Measurements from ENCODE around the gene ANXA1. TPM values are rescaled to one million over a fixed set of nuclear protein-coding genes. Genes with fewer than 3 reads are reported as not detected.

The ANXA1 gene
- polyA plus RNA-seq, 4 donors = 21.7 to 36.6 (median 27.2) TPM

DNA sequence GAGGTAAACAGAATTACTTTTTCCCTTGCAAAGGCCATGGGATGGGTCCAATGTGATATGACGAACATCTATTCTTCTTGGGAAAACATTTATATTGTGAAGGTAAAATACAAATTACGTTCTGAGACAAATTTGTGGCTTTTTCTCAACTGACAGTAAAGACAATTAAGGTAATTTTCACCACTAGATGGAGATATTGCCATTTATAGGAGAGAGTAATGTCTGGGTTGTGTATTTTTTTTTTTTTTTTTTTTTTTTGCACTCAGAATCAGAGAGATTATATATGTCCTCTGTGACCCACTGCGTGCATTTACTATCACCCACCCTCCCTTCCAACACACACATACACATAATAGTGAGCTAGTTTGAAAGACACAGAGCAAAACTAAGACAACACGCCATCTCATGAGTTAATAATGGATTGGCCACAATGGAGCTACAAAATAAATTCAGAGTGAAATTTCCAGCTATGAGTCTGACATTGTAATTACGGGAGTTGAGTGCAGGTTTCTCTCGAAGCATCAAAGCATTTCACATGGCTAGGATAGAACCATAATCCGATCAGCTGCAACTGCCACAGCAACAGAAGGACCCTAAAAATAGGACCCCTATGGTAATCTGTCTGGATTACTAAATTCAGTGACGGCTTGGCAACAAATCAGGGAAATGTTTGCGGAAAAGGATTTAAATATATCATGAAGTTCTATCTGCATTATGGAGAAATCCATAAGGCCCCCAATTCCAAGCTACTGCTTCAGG lies 49.2 kb downstream of the ANXA1 start:
- DNase-seq (ENCODE audit: low read depth in 4 of 4, low spot score in 2 of 4) = no peak

GRCh38 chr9:73202980-73203379 lies 51.3 kb downstream of the ANXA1 start:
- no peak for DNase-seq (ENCODE audit: low read depth in 4 of 4, low spot score in 2 of 4)

- no peak for DNase-seq (ENCODE audit: low read depth in 4 of 4, low spot score in 2 of 4)
Measured at GRCh38 chr9:73204936-73205335, 53.3 kb downstream of the ANXA1 start.

GRCh38 chr9:73206851-73207250 lies 55.2 kb downstream of the ANXA1 start:
- DNase-seq (ENCODE audit: low read depth in 4 of 4, low spot score in 2 of 4) = no peak

- DNase-seq (ENCODE audit: low read depth in 4 of 4, low spot score in 2 of 4) = no peak
Measured at GRCh38 chr9:73210886-73211666, 59.4 kb downstream of the ANXA1 start.

DNA sequence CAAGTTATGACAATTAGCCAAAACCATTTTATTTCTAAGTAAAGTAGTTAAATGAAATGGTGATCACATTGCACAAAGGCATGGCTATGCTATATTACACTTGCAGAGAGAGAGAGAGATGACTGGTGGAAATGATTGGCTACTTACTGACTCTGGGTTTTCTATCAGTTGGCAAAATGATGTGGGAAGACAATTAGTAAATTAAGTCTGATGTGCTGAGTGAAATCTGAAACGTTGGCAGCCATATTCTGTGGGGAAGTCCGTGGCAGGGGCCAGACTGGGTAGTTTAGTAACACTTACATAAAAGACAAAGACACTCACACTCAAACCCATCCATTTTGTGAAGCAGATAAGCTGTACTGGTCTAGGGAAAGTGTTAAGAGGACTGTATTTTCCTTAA lies 61.6 kb downstream of the ANXA1 start:
- DNase-seq (ENCODE audit: low read depth in 4 of 4, low spot score in 2 of 4) = no peak

DNA sequence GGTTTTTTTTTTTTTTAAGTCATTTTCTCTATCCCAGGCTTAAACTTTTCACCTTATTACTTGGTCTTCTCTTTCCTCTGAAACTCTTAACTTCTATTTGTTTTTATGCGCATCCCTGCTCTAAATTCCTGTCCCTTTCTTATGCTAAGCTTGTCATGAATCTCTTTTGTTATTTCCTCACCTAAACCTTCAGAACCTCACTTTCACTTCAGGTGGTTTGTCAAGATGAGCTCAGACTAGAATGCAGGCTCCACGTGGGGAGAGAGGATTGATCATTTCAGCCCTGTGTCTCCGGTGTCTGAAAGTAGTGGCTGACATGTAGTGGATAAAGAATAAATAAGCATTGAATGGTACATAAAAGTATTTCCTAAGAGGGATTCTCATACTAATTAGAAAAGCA lies 63.6 kb downstream of the ANXA1 start:
- DNase-seq (ENCODE audit: low read depth in 4 of 4, low spot score in 2 of 4) = no peak

- DNase-seq (ENCODE audit: low read depth in 4 of 4, low spot score in 2 of 4) = no peak
Measured at GRCh38 chr9:73216100-73216499, 64.4 kb downstream of the ANXA1 start.

Other genes with a start within 250 kb of the ANXA1 start
- gene ALDH1A1, start 198.8 kb upstream of the ANXA1 start, polyA plus RNA-seq (ENCODE audit: insufficient read length in 4 of 4) = 100 to 1,000 TPM; 232 to 326 (median 265) TPM

Data from left renal cortex interstitium (tissue), 4 donors.